GM21381 (cell line): ENCODE data around the gene LDAH.
A peak's percentile ranks its signal among the peaks of the same experiment; 100 is the strongest.

Experiments
- ATAC-seq: cut with Tn5 transposase; IDR thresholded peaks from one replicate; pipeline ENCODE4 v1.9.1; 2021; ENCODE audit warnings: mild to moderate bottlenecking, moderate library complexity; ENCODE audit not compliant: unreplicated experiment

LDAH gene

GRCh38 chr2:20657522-20658235 is 165.2 kb downstream of the LDAH start:
- no peak for ATAC-seq

- ATAC-seq: no peak
Observed at GRCh38 chr2:20656561-20656960, 166.3 kb downstream of the LDAH start.

- ATAC-seq: no peak
Observed at GRCh38 chr2:20654535-20654813, 168.4 kb downstream of the LDAH start.

- ATAC-seq: no peak
Observed at GRCh38 chr2:20653695-20654534, 169.0 kb downstream of the LDAH start.

GRCh38 chr2:20652673-20653575 is 170.0 kb downstream of the LDAH start:
- no peak for ATAC-seq

GRCh38 chr2:20652141-20652540 is 170.8 kb downstream of the LDAH start:
- no peak for ATAC-seq

GRCh38 chr2:20651731-20652099 is 171.2 kb downstream of the LDAH start:
- no peak for ATAC-seq

GRCh38 chr2:20650877-20651730 is 171.8 kb downstream of the LDAH start, which contains the start of gene HS1BP3:
HS1BP3 (minus strand) TSS chr2:20651098; CDS start chr2:20651063, 35 bp downstream.
- ATAC-seq: peak; percentile 99

- peak; percentile 1 for ATAC-seq
Observed at GRCh38 chr2:20650393-20650876, 172.5 kb downstream of the LDAH start.

GRCh38 chr2:20649976-20650375 is 172.9 kb downstream of the LDAH start:
- no peak for ATAC-seq

GRCh38 chr2:20649576-20649975 is 173.3 kb downstream of the LDAH start:
- no peak for ATAC-seq

GRCh38 chr2:20648831-20649230 is 174.1 kb downstream of the LDAH start:
- no peak for ATAC-seq

- no peak for ATAC-seq
Observed at GRCh38 chr2:20648206-20648605, 174.7 kb downstream of the LDAH start.

- ATAC-seq: no peak
Observed at GRCh38 chr2:20647738-20648137, 175.2 kb downstream of the LDAH start.

GRCh38 chr2:20647211-20647610 is 175.7 kb downstream of the LDAH start:
- no peak for ATAC-seq

GRCh38 chr2:20646446-20646845 is 176.5 kb downstream of the LDAH start:
- ATAC-seq: no peak

GRCh38 chr2:20645761-20646160 is 177.1 kb downstream of the LDAH start:
- ATAC-seq: no peak

- ATAC-seq: no peak
Observed at GRCh38 chr2:20645301-20645701, 177.6 kb downstream of the LDAH start.

GRCh38 chr2:20643826-20644225 is 179.1 kb downstream of the LDAH start:
- no peak for ATAC-seq

- ATAC-seq: no peak
Observed at GRCh38 chr2:20643060-20643459, 179.8 kb downstream of the LDAH start.
